ENCODE measurements around the gene MALL. TPM values are rescaled to one million over a fixed set of nuclear protein-coding genes. Genes with fewer than 3 reads are reported as not detected.
"Not testable (repeated sequence)": the region's sequence is repeated elsewhere in the genome, so short reads cannot be mapped to it uniquely, and the experiment has no call there.

Gene MALL
- total RNA-seq, 2 donors from 2014 or later, result 14.0 to 39.1 TPM

DNA sequence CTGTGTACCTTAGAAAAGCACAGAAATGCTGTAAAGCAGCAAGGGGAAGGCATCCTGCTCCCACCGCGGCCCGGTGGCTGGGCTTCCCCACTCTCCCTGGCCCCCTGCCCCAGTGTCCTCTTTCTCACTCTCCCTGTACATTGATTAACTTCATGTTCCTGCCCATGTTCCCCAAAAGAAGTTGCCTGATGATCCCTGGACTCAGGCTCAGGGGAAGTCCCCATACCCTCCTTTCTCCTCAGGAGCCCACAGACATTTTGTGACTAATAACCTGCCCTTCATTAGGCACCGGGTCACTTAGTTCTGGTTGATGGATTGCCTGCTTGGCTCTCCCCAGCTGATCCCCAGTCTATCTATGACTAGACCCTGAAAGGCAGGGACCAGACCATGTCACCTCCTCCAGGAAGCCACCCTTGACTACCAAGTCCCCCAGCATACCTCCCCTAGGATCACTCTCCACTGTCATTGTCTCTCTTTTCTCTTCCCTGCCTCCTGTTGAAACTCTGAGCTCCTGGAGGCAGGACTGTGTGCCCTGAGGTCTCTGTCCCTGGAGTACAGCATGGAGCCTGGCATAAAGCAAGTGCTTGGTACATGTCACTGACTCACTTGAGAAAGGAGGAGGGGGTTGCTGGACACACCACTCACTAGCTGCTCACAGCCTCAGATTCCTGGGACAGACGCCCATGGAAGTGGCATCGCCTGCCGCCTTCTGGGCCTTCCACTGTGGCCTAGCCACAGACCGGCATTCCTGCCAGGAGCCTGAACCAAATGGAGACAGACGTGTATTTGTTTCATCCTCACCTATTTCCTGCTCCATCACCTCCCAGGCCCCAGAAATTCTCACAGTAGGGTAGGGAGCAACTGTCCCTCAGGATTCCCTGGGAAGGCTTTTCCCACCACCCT, 13.5 kb downstream of the MALL start:
- intact Hi-C loops (cut with DNase I), result no loop called here
- peak in 1 of 2 donors; percentile 1 for ATAC-seq
- no peak for DNase-seq

GRCh38 chr2:110101280-110101844, 14.3 kb downstream of the MALL start:
- intact Hi-C loops (cut with DNase I), result no loop called here

DNA sequence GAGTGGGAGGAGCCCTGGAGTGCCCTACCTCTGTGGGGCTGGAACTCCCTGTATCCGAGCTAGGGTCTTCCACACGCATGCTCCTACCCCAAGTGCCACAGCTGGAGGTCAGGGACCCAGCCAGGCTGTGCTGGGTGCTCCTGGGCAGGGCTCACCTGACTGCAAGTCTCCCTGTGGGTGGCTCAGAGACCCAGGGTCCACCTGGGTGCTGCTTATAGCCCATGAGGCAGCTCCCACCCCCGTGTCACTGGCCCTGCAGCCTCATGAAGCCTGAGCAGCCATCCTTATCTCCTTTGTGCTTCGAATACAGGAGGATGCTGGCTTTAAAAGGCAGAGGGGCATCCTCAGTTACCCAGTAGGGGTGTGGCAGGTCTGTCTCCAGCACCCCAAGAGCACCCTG, 14.7 kb downstream of the MALL start:
- not testable (repeated sequence) for DNase-seq
- ATAC-seq, result peak in 1 of 2 donors; percentile 7

More at GRCh38 chr2:110101280-110101844, 14.3 kb downstream of the MALL start:
- DNase-seq, result peak; percentile 99
- ATAC-seq, result peak; percentile 96 to 97

DNA sequence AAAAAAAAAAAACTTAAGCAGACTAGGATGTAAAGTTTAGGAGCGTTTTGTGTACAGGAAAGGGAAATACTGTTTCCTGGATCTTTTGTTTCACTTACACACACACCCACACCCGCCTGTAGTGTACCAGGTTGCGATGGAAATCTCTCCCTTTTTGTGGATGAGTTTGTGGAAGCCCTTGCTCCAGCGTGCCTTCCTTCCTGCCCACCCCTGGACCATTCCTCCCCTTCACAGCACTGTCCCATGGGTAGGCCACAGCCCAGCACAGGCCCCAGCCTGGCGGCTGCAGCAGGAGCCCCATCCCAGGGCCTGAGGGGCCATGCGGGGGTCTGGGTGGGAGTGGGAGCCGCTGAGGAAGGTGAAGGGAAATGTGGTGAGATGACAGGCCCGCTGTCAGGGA, 15.1 kb downstream of the MALL start:
- intact Hi-C loops (cut with DNase I), result no loop called here
- DNase-seq, result no peak
- ATAC-seq, result peak in 1 of 2 donors; percentile 2

More for the DNA sequence above, 14.7 kb downstream of the MALL start:
- intact Hi-C loops (cut with DNase I), result not testable (repeated sequence)

DNA sequence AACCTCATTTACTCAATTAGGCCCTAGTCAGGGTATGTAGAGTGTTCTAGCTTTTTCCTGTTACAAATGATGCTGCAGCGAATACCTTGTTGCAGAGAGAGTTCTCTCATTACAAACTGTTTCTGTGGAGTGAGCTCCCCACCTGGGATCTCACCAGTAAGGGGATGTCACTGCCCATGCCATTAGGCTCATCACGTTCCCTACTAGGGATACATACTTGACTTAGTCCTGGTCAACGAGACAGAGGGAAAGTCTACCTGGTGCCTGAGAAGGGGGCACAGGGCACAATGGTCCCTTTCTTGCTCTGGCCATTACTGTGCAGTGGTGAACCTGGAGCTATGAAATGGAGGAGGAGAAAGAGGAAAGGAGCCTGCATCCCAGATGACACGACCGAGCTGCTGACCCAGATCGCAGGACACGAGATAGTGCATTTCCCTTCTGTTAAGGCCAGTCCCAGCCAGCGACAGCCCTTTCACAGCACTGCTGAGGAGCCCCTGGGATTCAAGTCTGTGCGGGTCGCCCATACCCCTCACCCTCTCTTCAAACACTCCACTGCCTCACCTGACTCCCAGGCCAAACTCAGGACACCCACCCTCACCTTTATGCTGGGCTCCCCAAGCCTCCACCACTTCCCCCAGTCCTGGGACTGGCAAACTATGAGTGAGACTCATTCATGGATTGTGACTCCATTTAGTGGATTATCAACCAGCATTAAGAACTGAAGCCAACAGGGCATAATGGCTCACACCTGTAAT, 16.0 kb downstream of the MALL start:
- no peak for ATAC-seq
- intact Hi-C loops (cut with DNase I), result no loop called here
- no peak for DNase-seq

DNA sequence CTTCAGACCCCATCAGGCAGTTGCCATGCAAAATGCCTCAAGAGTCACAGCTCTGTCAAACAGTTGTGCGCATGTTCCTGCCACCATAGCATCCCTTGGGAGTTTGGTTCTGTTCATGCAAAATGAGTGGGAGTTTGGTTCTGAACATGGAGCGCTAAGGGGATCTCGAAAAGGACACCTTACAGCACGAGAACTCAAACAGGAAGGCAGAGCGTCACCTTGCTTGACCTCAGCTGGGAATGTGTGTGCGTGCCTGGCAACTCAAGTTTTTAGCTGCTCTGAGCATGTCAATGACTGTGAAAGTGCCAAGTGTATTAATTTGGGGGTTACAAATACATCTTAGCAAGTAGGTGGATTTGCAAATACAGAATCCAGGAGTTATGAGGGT, 16.6 kb downstream of the MALL start:
- ATAC-seq, result no peak
- intact Hi-C loops (cut with DNase I), result no loop called here
- no peak for DNase-seq

DNA sequence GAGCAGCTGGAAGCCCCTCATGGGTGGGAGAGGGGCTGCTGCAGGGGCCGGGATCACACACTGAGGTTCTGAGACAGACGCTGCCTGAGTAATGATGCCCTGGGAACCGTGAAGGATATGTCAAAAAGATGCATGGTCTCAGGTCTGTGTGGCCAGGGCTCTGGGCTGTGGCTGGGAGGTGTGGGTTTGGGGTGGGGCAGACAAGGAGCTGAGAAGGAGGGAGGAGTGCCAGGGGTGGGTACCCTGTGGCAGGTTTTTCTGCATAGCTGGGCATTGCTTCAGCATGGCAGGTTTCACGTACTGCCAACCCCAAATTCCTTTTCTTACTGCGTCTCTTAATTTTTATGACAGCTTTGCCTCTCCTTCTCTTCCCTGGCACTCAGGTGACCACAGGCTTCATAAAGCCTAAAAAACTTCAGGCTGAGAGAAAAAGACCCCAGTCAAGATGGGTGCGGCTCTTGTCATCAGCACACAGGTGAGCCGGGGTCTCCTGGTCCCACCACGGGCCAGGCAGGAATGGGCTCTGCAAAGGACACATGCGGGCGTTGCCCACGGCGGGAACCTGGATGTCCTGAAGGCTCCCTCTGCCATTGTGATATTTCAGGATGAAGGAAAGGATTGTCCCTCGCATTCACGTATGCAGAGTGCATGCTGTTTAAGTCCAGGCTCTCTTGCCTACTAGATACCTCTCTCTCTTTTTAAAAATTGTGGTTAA, 18.0 kb downstream of the MALL start:
- intact Hi-C loops (cut with DNase I), result no loop called here
- ATAC-seq (no peak), DNase-seq (no peak)

GRCh38 chr2:110095994-110096633, 19.5 kb downstream of the MALL start:
- DNase-seq (no peak), ATAC-seq (no peak)
- intact Hi-C loops (cut with DNase I), result no loop called here

DNA sequence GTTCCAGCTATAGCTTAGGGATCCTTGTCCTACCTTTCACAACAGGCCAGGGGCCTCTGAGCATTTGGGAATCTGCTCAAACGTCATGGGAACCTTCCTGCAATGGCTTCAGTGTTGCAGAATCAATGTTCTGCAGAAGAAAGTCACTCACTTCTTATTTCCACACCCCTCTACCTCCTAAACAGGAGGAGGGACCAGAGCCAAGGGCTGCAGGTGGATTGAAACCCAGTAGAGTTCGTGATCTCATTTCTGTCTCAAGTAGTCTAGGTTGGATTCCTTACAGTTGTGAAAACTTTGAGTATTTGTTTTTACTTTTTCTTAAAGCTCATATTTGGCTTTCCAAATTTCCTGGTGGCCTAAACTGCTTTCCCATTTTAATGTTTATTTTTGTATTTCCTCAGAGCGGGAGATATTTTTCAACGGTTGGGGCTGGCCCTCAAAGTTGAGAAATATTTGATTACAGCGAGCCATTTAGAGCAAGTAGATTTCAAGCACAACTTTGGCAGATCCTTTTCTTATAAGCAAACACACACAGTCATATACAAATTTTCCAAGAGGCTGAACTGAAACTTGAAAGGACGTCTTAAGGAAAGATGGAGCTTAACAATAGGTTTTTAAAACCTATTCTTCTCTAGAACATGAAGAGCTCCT, 20.6 kb downstream of the MALL start:
- intact Hi-C loops (cut with DNase I); DNase-seq: not testable (repeated sequence)
- peak in 1 of 2 donors; percentile 48 for ATAC-seq

DNA sequence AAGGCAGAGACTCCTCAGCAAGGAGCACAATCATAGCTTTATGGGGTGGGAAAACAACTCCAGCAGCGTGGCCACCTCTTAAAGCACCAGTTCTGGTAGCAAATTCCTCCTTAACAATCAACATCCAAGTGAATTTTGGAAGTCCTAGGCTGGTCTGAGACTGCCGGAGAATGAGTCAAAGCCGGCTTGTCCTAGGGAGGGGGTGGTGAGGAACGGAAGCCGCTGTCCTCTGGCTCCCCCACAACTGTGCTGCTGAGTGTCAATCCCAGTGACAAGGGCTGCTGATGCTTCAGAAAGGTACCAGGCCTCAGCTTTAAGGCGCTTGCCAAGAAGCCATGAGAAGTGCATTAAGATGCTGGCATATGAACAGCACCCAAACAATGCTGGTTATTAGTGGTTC, 21.7 kb downstream of the MALL start:
- peak; percentile 50 to 63 for ATAC-seq
- intact Hi-C loops (cut with DNase I); DNase-seq: not testable (repeated sequence)

GRCh38 chr2:110090164-110090563, 25.5 kb downstream of the MALL start:
- DNase-seq; ATAC-seq; intact Hi-C loops (cut with DNase I): not testable (repeated sequence)

DNA sequence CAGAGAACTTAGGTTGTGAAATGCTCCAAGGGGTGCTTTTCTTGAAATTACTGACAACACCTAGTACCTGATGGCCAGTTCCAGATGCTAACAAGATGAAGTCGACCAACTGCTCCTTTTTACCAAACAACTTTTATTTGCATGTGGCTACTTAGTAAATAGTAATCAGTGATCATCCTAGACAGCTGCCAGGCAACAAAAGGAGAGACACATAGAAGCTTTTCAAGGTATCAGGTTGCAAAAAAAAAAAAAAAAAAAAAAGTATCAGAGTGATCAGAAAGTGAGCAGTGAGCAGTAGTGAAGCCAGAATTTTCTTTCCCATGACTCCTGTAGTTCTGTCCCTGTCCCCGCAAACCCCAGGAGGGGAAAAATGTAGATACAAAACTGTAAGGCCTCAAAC, 31.9 kb downstream of the MALL start:
- intact Hi-C loops (cut with DNase I), result not testable (repeated sequence)

GRCh38 chr2:110083162-110083561, 32.5 kb downstream of the MALL start:
- ATAC-seq; DNase-seq; intact Hi-C loops (cut with DNase I): not testable (repeated sequence)

More for the DNA sequence above, 31.9 kb downstream of the MALL start:
- DNase-seq, ATAC-seq: not testable (repeated sequence)

- DNase-seq; ATAC-seq; intact Hi-C loops (cut with DNase I): not testable (repeated sequence)
Measured at GRCh38 chr2:110078104-110078503, 37.5 kb downstream of the MALL start.

DNA sequence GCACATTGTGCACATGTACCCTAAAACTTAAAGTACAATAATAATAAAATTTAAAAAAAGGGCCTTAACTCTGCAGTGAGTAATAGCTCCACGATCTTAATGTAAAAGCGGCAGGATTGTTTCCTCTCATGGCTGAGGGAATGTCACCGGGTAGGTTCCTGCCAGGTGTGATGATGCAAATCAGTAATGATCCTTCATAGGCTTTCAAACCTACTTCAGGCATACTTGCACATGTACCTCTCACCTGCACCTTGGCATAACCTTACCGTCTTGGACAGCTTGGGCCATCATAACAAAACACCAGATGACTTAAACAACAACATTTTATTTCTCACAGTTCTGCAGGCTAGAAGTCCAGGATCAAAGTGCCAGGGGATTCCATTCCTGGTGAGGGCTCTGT, 39.7 kb downstream of the MALL start:
- ATAC-seq; DNase-seq; intact Hi-C loops (cut with DNase I): not testable (repeated sequence)

- intact Hi-C loops (cut with DNase I); ATAC-seq; DNase-seq: not testable (repeated sequence)
Measured at GRCh38 chr2:110069869-110070268, 45.8 kb downstream of the MALL start.

DNA sequence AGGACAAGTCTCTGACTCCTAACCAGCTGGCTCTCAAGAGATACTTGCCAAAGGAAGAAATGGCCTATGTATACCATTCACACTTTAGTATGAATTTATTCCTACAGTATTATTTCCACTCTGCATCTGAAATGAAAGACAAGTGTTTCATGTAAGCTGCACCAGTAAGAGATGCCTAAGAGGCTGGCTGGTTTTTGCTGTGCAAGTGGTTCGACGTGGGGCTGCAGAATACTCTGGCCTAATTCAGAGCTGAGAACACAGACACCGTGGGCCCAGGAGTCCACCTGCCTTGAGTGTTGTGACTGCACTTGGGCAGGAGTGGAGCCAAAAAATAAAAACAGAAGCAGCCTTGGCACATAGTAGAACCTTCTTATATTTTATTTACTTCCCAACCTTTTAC, 47.5 kb downstream of the MALL start:
- DNase-seq; ATAC-seq; intact Hi-C loops (cut with DNase I): not testable (repeated sequence)

DNA sequence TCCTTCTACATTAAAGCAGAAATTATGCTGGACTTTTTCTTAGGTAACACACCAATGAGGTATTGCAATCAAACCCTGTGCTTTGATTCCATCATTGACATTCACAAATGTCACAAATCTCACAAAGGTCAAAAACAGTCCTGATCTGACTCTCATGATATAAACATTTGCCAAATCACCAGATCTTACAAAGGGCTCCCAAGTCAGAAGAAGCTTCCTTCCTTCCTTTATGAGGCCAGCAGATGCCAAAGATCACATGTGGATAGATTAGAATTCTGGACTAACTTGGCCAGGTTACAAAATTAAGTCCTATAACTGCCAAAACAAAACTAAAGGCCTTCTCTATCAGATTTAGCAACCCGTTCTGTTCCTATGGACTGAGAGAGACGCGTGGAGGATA, 53.3 kb downstream of the MALL start:
- ATAC-seq; intact Hi-C loops (cut with DNase I); DNase-seq: not testable (repeated sequence)

Measured in left cardiac atrium (tissue), 4 donors.